HEK293 (cell line): ENCODE data around the gene DDX54.

ENCODE experiments used
- GFI1B ChIP-seq: fragments of 450-650 bp; formaldehyde crosslinking; IDR thresholded peaks from 2 replicates; pipeline ENCODE4 v1.5.1; 2016; ENCODE audit warnings: missing biosample characterization, missing genetic modification characterization
- GLI4 ChIP-seq: fragments of 450-650 bp; formaldehyde crosslinking; IDR thresholded peaks from 2 replicates; pipeline ENCODE4 v1.5.1; 2016; ENCODE audit warnings: missing biosample characterization, missing genetic modification characterization
- HOXC10 ChIP-seq: sonication (generic); formaldehyde crosslinking; IDR thresholded peaks from 2 replicates; pipeline ENCODE4 v1.8.1; 2023; ENCODE audit warnings: mild to moderate bottlenecking, missing genetic modification reagents
- SALL2 ChIP-seq: fragments of 450-650 bp; formaldehyde crosslinking; IDR thresholded peaks from 2 replicates; pipeline ENCODE4 v1.5.0; 2017; ENCODE audit warnings: missing biosample characterization, mild to moderate bottlenecking, missing genetic modification characterization, borderline replicate concordance
- SCRT1 ChIP-seq: fragments of 450-650 bp; formaldehyde crosslinking; IDR thresholded peaks from 2 replicates; pipeline ENCODE4 v1.5.1; 2016; ENCODE audit warnings: missing biosample characterization, missing genetic modification characterization, borderline replicate concordance
- SP2 ChIP-seq: fragments of 450-650 bp; formaldehyde crosslinking; IDR thresholded peaks from 2 replicates; pipeline ENCODE4 v1.5.1; 2016; ENCODE audit warnings: missing biosample characterization, missing genetic modification characterization
- SP3 ChIP-seq: fragments of 450-650 bp; formaldehyde crosslinking; IDR thresholded peaks from 2 replicates; pipeline ENCODE4 v1.5.1; 2016; ENCODE audit warnings: missing biosample characterization, missing genetic modification characterization
- ZBTB1 ChIP-seq: fragments of 450-650 bp; formaldehyde crosslinking; IDR thresholded peaks from 2 replicates; pipeline ENCODE4 v1.5.1; 2016; ENCODE audit warnings: missing biosample characterization, missing genetic modification characterization
- ZEB2 ChIP-seq: fragments of 450-650 bp; formaldehyde crosslinking; IDR thresholded peaks from 2 replicates; pipeline ENCODE4 v1.5.1; 2016; ENCODE audit warnings: missing biosample characterization, missing genetic modification characterization
- ZNF121 ChIP-seq: fragments of 450-650 bp; formaldehyde crosslinking; IDR thresholded peaks from 2 replicates; pipeline ENCODE4 v1.5.1; 2016; ENCODE audit warnings: missing biosample characterization, missing genetic modification characterization
- ZNF133 ChIP-seq: fragments of 450-650 bp; formaldehyde crosslinking; IDR thresholded peaks from 2 replicates; pipeline ENCODE4 v1.5.1; 2016; ENCODE audit warnings: missing biosample characterization, missing genetic modification characterization
- ZNF174 ChIP-seq: fragments of 450-650 bp; formaldehyde crosslinking; IDR thresholded peaks from 2 replicates; pipeline ENCODE4 v1.5.0; 2017; ENCODE audit warnings: missing biosample characterization, mild to moderate bottlenecking, missing genetic modification characterization
- ZNF19 ChIP-seq: fragments of 450-650 bp; formaldehyde crosslinking; IDR thresholded peaks from 2 replicates; pipeline ENCODE4; 2016; ENCODE audit warnings: missing biosample characterization, missing genetic modification characterization, low read depth
- ZNF341 ChIP-seq: fragments of 450-650 bp; formaldehyde crosslinking; IDR thresholded peaks from 2 replicates; pipeline ENCODE4; 2016; ENCODE audit warnings: low read depth, missing biosample characterization, missing genetic modification characterization
- ZNF350 ChIP-seq: fragments of 450-650 bp; formaldehyde crosslinking; IDR thresholded peaks from 2 replicates; pipeline ENCODE4 v1.5.0; 2017; ENCODE audit warnings: missing biosample characterization, mild to moderate bottlenecking, missing genetic modification characterization
- ZNF391 ChIP-seq: fragments of 450-650 bp; formaldehyde crosslinking; IDR thresholded peaks from 2 replicates; pipeline ENCODE4 v1.5.1; 2016; ENCODE audit warnings: low read depth, missing biosample characterization, missing genetic modification characterization, borderline replicate concordance
- ZNF426 ChIP-seq: fragments of 450-650 bp; formaldehyde crosslinking; IDR thresholded peaks from 2 replicates; pipeline ENCODE4 v1.5.1; 2017; ENCODE audit warnings: missing biosample characterization, missing genetic modification characterization, mild to moderate bottlenecking, inconsistent platforms, moderate library complexity
- ZNF48 ChIP-seq: fragments of 450-650 bp; formaldehyde crosslinking; IDR thresholded peaks from 2 replicates; pipeline ENCODE4 v1.5.1; 2016; ENCODE audit warnings: missing biosample characterization, missing genetic modification characterization
- ZNF514 ChIP-seq: fragments of 450-650 bp; formaldehyde crosslinking; IDR thresholded peaks from 2 replicates; pipeline ENCODE4 v1.5.1; 2016; ENCODE audit warnings: missing biosample characterization, missing genetic modification characterization
- ZNF529 ChIP-seq: fragments of 450-650 bp; formaldehyde crosslinking; IDR thresholded peaks from 2 replicates; pipeline ENCODE4 v1.5.1; 2017; ENCODE audit warnings: missing genetic modification characterization, missing biosample characterization; ENCODE audit not compliant: insufficient replicate concordance
- ZNF585B ChIP-seq: fragments of 450-650 bp; formaldehyde crosslinking; IDR thresholded peaks from 2 replicates; pipeline ENCODE4 v1.5.1; 2016; ENCODE audit warnings: missing biosample characterization, missing genetic modification characterization
- ZNF670 ChIP-seq: fragments of 450-650 bp; formaldehyde crosslinking; IDR thresholded peaks from 2 replicates; pipeline ENCODE4 v1.5.1; 2016; ENCODE audit warnings: missing biosample characterization, missing genetic modification characterization, low read depth
- ZNF777 ChIP-seq: fragments of 450-650 bp; formaldehyde crosslinking; IDR thresholded peaks from 2 replicates; pipeline ENCODE4 v1.5.1; 2017; ENCODE audit warnings: missing biosample characterization, missing genetic modification characterization, borderline replicate concordance
- ZSCAN23 ChIP-seq: fragments of 450-650 bp; formaldehyde crosslinking; IDR thresholded peaks from 2 replicates; pipeline ENCODE4 v1.5.1; 2016; ENCODE audit warnings: missing biosample characterization, missing genetic modification characterization
- TF ChIP-seq, protein P1 (sequence below): fragments of 450-650 bp; formaldehyde crosslinking; IDR thresholded peaks from 2 replicates; pipeline ENCODE4 v1.5.1; 2016; ENCODE audit warnings: missing biosample characterization, missing genetic modification characterization
- TF ChIP-seq, protein P2 (sequence below): fragments of 450-650 bp; formaldehyde crosslinking; conservative IDR thresholded peaks from 2 replicates; pipeline ENCODE4 v1.5.1; 2016; ENCODE audit warnings: low read depth, missing biosample characterization, missing genetic modification characterization
- TF ChIP-seq, protein P3 (sequence below): fragments of 450-650 bp; formaldehyde crosslinking; optimal IDR thresholded peaks from 2 replicates; pipeline ENCODE3; 2016; ENCODE audit warnings: missing biosample characterization, mild to moderate bottlenecking, missing genetic modification characterization
- TF ChIP-seq, protein P4 (sequence below): fragments of 450-650 bp; formaldehyde crosslinking; IDR thresholded peaks from 2 replicates; pipeline ENCODE4 v1.5.1; 2016; ENCODE audit warnings: missing biosample characterization, missing genetic modification characterization
- TF ChIP-seq, protein P5 (sequence below): fragments of 450-650 bp; formaldehyde crosslinking; IDR thresholded peaks from 2 replicates; pipeline ENCODE4 v1.5.1; 2017; ENCODE audit warnings: missing biosample characterization, missing genetic modification characterization
- TF ChIP-seq, protein P6 (sequence below): fragments of 450-650 bp; formaldehyde crosslinking; IDR thresholded peaks from 2 replicates; pipeline ENCODE4 v1.5.1; 2016; ENCODE audit warnings: missing biosample characterization, missing genetic modification characterization

Gene DDX54

DNA sequence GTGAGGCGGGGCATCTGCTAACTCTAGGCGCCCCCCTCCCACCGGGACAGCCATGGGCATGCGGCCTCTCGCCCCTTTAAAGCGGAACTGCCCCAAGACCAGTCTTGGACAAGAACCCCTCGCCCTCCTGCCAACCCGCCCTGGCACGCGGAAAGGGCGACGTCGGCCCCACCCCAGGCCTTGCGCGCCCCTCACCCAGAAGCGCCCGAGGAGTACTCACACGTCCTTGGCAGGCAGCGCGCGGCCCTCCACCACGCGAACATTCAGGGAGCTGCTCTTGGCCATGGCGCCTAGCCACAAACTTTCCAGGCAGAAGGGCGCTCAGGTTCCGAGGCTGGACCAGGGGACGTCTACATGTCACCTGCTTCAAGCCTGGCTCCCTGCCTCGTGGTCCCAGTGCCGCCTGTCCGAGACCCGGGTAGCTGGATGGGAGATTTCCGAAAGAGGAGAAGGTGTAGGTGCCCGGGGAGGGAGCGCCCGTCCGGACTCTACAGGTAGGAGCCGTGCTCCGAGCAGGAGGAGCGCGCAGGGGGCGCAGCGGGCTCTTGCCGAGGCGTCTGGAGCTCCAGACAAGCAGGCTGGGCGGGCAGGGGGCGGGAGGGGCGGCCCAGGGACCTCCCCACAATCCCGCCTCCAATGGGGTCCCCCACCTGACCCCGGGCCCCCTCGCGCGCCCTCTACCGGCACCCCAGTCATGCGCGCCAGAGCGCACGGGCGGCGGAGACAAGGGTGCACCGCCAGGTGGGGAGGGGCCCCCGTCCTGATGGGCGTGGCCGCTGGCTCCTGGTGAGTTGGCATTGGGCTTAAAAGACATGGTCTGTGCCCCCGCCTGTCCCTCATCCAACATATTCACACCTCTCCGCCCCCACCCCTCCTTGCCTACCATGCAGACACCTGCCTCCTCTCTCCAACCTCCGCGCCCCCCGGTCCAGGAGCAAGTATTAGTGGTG, 49.8 kb downstream of the DDX54 start, which contains the start of gene RASAL1 (continued):
- TF ChIP-seq, protein P1, sequence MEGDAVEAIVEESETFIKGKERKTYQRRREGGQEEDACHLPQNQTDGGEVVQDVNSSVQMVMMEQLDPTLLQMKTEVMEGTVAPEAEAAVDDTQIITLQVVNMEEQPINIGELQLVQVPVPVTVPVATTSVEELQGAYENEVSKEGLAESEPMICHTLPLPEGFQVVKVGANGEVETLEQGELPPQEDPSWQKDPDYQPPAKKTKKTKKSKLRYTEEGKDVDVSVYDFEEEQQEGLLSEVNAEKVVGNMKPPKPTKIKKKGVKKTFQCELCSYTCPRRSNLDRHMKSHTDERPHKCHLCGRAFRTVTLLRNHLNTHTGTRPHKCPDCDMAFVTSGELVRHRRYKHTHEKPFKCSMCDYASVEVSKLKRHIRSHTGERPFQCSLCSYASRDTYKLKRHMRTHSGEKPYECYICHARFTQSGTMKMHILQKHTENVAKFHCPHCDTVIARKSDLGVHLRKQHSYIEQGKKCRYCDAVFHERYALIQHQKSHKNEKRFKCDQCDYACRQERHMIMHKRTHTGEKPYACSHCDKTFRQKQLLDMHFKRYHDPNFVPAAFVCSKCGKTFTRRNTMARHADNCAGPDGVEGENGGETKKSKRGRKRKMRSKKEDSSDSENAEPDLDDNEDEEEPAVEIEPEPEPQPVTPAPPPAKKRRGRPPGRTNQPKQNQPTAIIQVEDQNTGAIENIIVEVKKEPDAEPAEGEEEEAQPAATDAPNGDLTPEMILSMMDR (tag by site-specific recombination): peak; percentile 40; the same call in 1 of the 2 replicates
- TF ChIP-seq ZNF341 (tag by site-specific recombination): no peak
- no peak for TF ChIP-seq SALL2 (tag by site-specific recombination)
- no peak for TF ChIP-seq ZNF777
- peak; percentile 37; the same call in 1 of the 2 replicates for TF ChIP-seq SP2
- no peak for TF ChIP-seq ZNF19 (tag by site-specific recombination)
- no peak for TF ChIP-seq ZNF585B (tag by site-specific recombination)
- TF ChIP-seq ZSCAN23: no peak
- 0 out of 2 replicates have a peak, but pooled peaks have one; percentile 19 for TF ChIP-seq ZEB2 (tag by site-specific recombination)
- no peak for TF ChIP-seq ZNF529 (tag by site-specific recombination)
- TF ChIP-seq, protein P2, sequence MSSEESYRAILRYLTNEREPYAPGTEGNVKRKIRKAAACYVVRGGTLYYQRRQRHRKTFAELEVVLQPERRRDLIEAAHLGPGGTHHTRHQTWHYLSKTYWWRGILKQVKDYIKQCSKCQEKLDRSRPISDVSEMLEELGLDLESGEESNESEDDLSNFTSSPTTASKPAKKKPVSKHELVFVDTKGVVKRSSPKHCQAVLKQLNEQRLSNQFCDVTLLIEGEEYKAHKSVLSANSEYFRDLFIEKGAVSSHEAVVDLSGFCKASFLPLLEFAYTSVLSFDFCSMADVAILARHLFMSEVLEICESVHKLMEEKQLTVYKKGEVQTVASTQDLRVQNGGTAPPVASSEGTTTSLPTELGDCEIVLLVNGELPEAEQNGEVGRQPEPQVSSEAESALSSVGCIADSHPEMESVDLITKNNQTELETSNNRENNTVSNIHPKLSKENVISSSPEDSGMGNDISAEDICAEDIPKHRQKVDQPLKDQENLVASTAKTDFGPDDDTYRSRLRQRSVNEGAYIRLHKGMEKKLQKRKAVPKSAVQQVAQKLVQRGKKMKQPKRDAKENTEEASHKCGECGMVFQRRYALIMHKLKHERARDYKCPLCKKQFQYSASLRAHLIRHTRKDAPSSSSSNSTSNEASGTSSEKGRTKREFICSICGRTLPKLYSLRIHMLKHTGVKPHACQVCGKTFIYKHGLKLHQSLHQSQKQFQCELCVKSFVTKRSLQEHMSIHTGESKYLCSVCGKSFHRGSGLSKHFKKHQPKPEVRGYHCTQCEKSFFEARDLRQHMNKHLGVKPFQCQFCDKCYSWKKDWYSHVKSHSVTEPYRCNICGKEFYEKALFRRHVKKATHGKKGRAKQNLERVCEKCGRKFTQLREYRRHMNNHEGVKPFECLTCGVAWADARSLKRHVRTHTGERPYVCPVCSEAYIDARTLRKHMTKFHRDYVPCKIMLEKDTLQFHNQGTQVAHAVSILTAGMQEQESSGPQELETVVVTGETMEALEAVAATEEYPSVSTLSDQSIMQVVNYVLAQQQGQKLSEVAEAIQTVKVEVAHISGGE (tag by site-specific recombination): no peak
- no peak for TF ChIP-seq ZNF121 (tag by site-specific recombination)
- no peak for TF ChIP-seq GLI4 (tag by site-specific recombination)
- TF ChIP-seq ZNF426 (tag by site-specific recombination): no peak
- TF ChIP-seq, protein P3, sequence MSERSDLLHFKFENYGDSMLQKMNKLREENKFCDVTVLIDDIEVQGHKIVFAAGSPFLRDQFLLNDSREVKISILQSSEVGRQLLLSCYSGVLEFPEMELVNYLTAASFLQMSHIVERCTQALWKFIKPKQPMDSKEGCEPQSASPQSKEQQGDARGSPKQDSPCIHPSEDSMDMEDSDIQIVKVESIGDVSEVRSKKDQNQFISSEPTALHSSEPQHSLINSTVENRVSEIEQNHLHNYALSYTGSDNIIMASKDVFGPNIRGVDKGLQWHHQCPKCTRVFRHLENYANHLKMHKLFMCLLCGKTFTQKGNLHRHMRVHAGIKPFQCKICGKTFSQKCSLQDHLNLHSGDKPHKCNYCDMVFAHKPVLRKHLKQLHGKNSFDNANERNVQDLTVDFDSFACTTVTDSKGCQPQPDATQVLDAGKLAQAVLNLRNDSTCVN (tag by site-specific recombination): peak; percentile 34
- TF ChIP-seq, protein P4, sequence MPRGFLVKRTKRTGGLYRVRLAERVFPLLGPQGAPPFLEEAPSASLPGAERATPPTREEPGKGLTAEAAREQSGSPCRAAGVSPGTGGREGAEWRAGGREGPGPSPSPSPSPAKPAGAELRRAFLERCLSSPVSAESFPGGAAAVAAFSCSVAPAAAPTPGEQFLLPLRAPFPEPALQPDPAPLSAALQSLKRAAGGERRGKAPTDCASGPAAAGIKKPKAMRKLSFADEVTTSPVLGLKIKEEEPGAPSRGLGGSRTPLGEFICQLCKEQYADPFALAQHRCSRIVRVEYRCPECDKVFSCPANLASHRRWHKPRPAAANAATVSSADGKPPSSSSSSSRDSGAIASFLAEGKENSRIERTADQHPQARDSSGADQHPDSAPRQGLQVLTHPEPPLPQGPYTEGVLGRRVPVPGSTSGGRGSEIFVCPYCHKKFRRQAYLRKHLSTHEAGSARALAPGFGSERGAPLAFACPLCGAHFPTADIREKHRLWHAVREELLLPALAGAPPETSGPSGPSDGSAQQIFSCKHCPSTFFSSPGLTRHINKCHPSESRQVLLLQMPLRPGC (tag by site-specific recombination): no peak
- TF ChIP-seq ZNF670 (tag by site-specific recombination): no peak
- peak; percentile 53; the same call in 1 of the 2 replicates for TF ChIP-seq SCRT1 (tag by site-specific recombination)
- TF ChIP-seq, protein P5, sequence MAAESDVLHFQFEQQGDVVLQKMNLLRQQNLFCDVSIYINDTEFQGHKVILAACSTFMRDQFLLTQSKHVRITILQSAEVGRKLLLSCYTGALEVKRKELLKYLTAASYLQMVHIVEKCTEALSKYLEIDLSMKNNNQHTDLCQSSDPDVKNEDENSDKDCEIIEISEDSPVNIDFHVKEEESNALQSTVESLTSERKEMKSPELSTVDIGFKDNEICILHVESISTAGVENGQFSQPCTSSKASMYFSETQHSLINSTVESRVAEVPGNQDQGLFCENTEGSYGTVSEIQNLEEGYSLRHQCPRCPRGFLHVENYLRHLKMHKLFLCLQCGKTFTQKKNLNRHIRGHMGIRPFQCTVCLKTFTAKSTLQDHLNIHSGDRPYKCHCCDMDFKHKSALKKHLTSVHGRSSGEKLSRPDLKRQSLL: no peak
- TF ChIP-seq, protein P6, sequence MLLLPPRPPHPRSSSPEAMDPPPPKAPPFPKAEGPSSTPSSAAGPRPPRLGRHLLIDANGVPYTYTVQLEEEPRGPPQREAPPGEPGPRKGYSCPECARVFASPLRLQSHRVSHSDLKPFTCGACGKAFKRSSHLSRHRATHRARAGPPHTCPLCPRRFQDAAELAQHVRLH (tag by site-specific recombination): no peak
- peak; percentile 74 for TF ChIP-seq SP3
- no peak for TF ChIP-seq ZNF133 (tag by site-specific recombination)
- 0 out of 2 replicates have a peak, but pooled peaks have one; percentile 21 for TF ChIP-seq ZNF391 (tag by site-specific recombination)
- no peak for TF ChIP-seq ZNF174
- no peak for TF ChIP-seq ZNF514 (tag by site-specific recombination)
- no peak for TF ChIP-seq HOXC10
- no peak for TF ChIP-seq ZBTB1 (tag by site-specific recombination)
- TF ChIP-seq GFI1B (tag by site-specific recombination): no peak
- no peak for TF ChIP-seq ZNF350
- no peak for TF ChIP-seq ZNF48 (tag by site-specific recombination)
